ENCODE data around the gene LRRTM4.
"Not testable (repeated sequence)": the region's sequence is repeated elsewhere in the genome, so short reads cannot be mapped to it uniquely, and the experiment has no call there.

LRRTM4 gene

DNA sequence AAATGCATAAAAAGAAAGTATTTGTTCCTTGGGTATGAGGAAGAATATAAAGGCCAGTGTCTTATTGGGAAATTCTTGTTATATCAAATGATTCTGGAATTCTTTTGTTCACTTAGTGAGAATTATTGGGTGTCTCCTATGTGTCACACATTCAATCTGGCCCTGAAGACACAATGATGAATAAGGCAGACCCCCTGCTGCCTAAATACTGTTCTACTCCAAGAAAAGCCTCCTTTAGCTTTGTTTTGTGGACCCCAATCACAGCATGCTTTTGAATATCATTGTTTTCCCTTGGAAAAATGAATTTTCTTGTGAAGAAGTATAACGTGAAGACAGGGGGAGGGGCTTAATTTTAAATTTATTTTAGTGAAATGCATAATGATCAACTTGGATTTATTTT, 682.4 kb downstream of the LRRTM4 start:
- no peak for DNase-seq

DNA sequence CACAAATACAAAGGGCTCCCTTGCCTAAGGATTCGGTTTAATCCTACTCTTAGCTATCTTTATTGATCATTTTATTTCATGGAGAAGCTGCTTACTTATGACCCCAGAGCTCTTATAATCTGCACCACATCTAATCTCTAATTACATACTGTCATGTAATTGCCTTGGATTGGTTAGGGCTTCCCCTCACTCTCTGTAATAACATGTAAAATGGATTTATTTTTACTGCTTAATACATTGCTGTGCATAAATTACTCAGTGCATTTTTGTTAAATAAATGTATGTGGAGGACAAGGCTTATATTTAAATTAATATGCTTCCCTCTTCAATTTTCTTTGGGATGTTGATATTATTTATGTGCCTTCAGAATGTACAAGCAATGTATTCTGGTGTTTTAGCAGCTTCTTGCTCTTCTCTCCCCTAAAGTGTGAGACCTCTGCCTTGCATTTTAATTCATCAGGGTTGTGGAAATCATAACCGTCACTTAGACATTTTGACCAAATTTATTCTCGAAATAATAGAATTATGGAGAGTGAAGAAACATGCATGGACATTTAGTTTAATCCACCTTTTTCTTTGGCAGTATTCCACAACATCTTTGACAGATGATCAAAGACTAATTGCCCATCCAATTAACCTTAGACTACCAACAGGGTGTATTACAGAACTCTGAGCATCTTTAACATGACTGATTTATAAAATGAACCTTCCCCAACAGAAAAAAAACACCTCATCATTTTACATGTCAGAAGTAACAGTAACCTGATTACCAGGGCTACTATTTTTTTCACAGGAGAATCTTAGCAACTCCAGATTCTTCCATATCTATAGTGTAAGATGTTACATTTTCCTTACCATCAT, 692.6 kb downstream of the LRRTM4 start:
- no peak for DNase-seq

DNA sequence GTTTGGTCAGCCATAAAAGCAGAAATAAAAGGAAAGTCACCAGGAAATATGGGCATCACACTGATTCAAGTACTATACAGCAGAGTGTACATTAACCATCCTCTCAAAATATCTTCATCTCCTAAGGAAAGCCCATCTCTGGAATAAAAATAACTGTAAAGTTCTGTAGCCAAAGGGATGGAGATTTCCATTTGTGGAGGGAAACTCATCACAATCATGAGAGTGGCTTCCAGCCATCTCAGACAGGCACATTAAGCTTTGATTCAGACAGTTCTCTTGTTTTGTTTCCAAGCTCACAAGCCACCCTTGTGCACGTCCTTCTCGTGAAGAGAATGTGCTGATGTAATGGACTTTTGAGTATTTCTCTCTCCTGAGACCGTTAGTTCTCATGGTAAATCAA, 695.5 kb downstream of the LRRTM4 start:
- no peak for DNase-seq

DNA sequence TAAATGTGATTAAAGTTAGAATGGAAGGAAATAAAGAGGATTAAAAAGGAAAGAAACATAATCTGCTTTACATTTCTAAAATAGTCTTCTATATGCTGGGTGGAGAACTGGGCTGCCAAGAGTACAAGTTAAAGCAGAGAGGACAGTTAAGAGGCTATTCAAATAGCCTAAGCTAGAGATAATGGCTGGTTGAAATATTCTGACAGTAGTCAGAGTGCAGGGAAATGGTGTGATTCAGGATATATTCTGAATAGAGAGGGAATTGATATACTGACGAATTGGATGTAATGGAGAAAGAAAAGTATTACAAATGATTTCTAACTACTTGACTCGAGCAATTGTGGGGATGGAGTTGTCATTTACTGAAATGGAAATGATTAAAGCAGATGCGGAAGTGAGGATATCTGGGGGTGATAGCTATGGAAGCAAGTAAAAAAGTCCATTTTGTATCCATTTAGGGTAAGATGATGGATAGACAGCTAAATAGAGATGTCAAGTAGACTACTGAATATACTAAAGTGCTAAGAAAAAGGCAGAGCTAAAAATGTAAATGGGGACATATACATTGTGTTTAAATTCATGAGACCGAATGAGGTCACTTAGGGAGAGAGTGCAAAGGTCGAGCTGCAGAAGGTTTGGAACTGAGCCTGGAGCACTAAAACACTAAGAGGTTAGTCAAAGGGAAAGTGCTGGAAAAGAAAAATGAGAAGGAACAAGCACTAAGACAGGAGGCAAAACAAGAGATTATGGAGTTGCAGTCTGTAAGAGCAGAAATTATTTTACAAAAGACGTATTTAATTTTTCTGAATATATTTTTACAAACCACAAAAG, 696.8 kb downstream of the LRRTM4 start:
- DNase-seq, result no peak

DNA sequence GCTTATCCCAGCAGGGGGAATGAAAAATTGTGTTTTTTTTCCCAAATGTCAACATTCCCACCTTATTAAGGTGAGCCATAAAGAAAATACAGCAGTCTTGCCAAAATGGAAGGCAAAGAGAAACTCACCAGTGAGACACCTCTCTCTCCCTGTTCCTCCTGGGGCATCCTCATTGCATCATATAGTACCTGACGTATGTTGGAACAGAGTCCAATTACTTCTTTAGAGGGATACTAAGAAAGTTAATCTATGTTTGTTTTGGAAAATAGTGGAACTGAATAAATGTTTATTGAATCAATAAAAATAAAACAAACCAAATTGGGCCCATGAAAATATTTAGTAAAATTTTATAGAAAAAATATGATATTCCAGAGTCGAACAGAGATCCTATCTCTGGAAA, 700.4 kb downstream of the LRRTM4 start:
- DNase-seq, result no peak

DNA sequence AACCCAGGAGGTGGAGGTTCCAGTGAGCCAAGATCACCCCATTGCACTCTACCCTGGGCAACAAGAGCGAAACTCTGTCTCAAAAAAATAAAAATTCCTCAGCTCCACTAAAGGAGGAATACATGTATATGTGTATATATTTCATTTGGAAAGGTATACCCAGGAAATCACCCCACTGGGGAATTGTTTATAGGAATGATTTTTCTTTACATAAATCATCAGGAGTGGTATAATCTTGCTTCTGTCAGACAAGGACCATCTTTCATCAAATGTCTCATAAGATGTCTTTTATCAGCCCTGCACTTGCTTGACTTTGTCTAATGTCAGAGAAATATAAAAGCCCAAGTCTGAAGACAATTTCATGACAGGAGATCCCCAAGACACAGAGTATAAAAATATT, 709.1 kb downstream of the LRRTM4 start:
- DNase-seq, result no peak

DNA sequence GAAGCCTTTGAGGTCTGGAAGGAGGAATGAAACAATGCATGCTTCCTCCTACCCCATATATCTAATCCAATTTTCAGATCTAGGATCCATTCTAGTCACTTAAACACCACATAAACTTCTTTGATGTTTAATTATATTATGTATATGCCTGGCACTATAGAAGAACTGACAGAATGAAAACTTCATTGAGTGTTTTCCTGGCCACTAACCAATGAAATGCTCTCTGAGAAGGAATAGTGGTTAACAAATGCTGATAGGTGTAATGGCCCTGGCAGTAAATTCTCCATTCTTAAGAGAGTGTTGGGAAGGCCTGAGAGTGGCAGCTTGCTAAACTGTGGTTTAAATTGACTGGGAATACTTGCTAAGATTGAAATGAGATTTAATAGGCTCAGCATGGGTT, 710.0 kb downstream of the LRRTM4 start:
- peak; percentile 28 for DNase-seq

DNA sequence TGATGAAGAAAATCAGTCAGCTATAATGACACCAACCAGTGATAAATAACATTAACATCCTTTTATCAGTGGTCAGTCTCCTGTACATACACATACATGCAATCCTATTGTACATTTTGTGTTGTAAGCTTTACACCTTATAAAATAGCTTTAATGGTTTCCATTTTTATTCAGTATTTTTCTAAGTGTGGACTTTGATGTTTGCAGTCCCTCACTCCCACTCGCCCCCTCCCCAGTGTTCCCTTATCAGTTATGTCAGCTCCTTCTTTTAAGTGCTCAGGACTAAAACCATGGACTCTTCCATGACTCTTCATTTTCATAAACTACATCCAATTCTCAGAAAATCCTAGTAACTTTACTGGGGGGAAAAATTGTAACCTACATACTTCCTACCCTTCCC, 713.0 kb downstream of the LRRTM4 start:
- DNase-seq, result no peak

DNA sequence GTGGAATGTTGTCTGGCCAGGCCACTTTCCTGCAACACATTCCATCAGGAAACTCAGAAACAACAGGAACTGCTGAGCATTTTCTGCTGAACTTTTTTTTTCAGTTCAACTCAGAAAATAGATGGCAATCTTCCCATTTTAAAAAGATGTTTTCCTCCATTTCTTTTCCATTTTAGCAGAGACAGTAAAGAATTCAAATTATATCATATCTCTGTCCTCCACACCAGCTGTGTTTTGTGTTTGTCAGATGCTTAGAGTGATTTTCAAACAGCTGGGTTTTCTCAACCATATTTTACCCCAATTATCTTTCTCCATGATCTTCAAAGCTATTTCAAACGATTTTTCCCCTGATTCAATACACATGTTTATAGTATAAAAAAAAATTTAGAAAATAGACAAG, 713.4 kb downstream of the LRRTM4 start:
- no peak for DNase-seq

DNA sequence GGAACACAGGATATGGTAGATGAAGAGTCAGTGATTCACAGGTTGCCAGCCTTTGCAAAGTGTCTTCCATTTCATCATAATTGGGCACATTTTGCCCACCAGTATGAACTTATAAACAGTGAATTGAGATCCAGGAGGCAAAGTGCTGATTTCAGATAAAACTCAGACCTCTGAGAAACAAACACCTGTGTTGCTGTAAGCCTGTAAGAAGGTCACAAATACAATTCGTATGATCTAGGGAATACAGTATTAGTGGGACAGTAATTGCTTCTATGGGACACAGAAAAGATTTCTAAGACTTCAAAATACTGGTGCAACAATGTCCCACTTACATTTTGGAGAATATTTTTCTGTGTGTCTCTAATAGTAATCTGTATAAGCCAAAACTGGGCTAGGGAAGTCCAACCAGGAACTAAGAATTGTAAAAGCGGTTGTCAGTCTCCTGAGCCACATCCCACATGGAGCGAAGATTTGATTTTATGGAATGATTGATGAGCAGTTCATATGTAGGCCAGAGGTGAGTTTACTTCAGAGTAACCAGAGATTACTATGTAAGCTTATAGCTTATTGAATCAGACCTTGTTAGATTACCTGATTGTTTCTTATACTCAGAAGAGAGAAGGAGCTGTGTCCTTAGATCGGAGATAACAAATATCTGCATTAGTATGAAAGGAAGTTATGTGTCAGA, 728.4 kb downstream of the LRRTM4 start:
- no peak for DNase-seq

DNA sequence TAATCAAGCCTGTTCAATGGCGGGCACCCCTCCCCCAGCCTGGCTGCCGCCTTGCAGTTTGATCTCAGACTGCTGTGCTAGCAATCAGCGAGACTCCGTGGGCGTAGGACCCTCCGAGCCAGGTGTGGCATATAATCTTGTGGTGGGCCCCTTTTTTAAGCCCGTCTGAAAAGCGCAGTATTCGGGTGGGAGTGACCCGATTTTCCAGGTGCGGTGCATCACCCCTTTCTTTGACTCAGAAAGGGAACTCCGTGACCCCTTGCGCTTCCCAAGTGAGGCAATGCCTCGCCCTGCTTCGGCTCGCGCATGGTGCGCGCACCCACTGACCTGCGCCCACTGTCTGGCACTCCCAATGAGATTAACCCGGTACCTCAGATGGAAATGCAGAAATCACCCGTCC, 740.9 kb downstream of the LRRTM4 start:
- not testable (repeated sequence) for DNase-seq

DNA sequence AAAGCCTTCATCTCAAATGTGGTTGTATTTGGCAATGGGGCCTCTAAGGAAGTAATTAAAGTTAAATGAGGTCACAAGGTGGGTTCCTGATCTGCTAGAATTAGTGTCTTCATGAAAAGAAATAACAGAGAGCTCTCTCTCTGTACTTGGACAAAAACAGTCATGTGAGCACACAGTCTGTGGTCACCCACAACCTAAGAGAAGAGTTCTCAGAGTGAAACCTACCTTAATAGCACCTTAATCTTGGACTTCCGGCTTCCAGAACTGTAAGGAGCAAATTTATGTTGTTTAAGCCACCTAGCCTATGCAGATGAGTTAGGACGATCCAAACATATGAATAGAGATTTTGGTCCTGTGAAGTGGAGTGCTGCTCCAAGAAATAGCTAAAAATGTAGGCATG, 758.9 kb downstream of the LRRTM4 start:
- no peak for DNase-seq

DNA sequence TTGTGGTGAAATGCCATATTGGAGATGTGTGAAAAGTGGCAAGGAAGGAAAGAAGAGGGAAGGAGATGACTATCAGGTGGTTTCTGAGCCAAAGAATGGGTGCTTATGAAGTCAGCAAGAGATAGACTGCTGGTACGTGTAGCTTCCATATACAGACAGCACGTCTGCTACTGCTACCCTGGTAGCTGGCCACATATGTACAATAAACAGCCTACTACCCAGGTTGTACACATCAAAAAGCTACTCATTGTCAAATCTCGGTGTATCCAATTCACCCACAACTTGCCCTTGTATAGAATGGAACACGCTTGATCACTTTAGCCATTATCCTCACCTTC, 761.8 kb downstream of the LRRTM4 start:
- DNase-seq, result peak; percentile 60

DNA sequence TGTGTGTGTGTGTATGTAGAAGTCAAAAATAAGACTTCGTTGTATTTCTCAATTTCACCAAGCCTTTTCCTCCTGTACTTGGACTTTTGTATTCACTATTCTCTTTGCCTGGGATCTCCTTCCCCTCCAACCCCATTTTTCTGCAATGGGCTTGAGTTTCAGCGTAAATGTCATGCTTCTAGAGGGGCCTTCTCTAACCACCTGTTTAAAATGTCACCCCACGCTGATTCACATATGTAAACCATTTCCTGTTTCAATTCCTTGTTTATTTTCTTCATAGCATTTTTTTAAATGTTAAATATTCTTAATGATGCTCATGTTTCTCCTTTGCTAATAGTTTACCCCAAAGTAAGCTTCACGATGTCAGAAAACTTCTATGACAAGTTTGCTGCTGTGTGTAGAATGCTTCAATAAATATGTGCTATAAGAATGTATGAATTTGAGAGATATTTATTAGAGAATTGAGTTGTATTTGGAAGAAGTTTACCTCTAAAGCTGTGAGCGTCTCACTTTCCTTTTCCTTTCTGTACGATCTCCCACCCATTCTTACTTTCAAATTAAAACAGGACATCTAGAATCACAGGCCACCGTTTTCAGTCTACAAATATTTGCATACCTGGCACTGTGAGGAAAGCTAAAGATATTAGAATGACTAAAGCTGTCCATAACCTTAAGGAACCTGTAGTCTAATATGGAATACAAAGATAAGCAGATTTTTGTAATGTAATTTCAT, 762.4 kb downstream of the LRRTM4 start:
- DNase-seq, result no peak

DNA sequence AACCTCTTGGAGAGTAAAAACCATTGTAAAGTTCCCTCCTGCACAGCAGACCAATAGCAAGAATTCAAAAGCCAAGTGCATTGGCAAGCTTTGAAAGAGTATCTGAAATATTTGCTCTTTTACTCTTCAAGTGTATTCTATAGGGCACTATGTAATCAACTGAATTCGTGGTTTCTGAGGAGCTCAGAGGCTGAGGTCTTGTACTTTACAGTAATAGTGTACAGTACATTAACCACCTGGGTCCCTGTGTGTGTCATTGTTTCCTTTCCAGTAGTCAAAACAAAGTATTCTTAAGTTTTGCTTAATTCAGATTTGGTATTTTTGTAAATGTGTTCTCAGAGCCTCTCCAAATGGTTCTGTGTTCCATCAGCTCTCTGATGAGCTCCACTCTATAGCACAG, 769.7 kb downstream of the LRRTM4 start:
- peak; percentile 99 for DNase-seq

DNA sequence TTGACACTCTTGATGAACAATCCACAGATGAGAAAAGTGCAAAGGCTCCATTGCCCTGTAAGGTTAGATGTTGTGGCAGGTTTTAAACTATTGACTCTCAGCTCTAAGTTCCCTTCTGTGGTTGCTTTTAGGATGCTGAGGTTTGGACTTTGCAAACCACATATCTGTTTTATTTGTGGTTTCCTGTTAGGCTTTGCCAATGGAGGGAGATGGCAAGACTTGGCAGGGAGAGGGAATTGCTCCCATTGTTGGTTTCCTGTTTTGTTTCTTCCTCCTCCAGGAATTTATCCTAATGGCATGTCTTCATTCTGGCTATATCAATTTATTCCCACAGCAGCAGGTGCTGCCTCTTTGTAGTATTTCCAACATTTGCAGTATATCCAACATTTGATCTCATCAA, 772.3 kb downstream of the LRRTM4 start:
- DNase-seq, result peak; percentile 44

DNA sequence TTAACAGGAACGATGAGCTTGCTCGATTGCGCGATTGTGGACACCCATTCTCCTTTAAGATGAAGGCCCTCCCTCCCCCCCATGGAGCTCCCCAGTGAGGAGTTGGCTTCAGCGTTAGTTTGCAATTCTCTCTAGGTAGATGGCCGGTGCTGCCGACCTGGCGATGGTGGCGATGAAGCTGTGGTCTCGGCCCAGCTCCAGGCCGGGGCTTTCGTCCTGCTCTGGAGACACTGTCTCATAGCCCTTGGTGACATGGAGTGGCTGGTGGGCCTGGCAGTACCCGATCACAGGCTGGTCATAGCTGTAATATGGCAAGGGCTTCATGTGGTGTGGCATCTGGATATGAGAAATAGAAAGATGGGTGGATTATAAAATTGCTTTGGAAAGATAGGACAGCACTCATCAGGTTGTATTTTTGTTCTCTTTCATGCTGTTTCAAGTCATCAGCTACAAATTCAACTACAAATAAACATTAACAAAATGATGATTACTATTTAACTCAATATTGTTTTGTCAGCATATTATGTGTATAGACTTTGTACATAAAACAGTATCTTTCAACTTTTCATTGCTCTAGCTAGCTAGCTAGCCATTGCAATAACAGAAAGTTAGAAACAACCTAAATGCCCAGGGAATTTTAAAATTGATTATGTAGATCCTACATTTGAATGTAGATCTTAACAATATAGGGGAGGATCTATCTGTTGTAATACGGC, 773.4 kb downstream of the LRRTM4 start:
- no peak for DNase-seq

DNA sequence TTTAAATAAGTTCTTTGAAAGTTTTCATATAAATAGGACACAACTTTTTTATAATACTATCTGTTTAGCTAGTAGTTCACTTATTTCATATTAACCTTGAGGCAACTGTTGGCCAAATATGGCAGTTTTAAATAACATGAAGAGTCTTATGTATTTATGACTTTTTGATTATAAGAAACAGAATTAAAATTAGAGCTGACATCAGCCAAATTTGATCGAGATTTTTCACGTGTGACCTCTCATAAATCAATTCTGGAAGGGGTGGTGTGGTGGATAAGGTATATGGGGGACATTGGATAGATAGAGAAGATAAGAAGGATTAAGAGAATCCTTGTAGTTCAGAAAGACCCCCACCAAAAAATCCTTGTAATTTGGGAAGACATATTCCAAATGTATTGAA, 776.6 kb downstream of the LRRTM4 start:
- DNase-seq, result no peak

DNA sequence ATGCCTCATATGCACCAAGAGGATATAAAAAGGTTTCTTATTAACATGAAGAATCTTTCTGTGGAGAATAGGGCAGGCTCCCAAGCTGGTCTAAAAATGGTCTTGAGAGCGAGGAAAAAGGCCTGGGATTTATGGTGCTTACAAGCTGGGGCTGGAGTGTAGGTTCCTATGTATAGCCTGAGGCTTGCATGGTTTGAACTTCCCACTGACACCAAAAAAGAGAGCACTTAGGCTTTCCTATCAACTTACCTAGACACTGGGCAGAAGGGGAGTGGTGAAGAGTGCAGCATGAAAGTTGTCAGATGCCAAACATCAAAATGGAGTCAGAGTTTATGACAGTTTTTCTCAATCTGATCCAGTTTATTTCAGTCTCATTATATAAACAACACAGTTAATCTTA, 784.6 kb downstream of the LRRTM4 start:
- no peak for DNase-seq

DNA sequence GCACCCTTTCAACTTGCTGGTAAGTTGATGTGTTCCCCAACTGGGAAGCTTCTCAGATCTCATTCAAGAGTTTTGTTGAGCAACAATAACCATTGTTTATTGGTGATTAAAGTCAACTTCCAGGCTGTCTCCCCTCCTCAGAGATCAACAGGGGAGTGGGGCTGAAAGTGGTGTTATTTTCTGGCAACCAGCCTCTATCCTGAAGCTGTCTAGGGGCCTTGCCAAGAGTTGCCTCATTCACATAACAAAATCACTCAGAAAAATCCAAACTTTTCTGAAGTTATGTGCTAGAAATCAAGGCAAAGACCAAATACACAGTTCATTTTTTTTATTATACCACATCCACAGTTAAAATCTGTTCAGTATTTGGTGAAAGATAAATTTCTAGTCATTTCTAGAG, 788.4 kb downstream of the LRRTM4 start:
- DNase-seq, result no peak

DNA sequence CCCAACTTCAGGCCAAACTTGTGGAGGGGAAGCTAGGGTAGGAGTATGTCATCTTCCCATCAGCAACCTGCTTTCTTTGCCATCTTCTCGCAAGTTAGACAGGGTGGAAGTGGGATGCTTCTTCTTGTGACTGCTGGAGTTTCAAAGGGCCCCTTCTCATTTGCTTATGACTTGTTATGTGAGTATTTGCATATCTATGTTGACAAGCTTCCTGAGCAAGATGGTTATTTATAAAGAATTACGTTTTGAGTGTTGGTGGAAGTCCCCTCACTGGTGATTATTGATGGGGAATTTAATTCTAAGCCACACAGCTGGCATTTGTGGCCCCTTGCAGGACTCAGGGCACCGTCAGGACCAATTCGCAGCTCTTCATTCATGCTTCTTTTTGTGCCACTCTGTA, 791.0 kb downstream of the LRRTM4 start:
- DNase-seq, result no peak

DNA sequence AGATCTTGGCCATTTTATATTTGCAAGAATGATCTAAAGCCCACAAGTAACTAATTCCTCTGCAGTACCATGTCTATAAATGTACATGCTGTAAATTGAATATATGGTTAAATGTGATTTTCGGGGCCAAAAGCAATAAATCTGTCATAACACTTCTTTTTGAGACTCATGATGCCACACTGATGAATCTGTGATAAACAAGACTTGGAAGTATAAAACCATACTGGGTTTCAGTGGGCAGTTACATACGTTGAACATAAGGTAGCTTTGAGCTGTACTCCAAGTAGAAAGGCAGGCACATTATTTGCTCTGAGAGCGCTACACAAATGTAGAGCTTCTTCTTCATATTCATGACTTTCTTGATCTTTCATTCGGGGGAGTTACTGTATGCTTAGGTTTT, 792.2 kb downstream of the LRRTM4 start:
- DNase-seq, result no peak
